Measurements from ENCODE around the gene SV2B. TPM values are rescaled to one million over a fixed set of nuclear protein-coding genes. Genes with fewer than 3 reads are reported as not detected.

The SV2B gene
- total and polyA plus RNA-seq, 2 experiments from 2014 or later = 0.06 to 0.76 TPM

DNA sequence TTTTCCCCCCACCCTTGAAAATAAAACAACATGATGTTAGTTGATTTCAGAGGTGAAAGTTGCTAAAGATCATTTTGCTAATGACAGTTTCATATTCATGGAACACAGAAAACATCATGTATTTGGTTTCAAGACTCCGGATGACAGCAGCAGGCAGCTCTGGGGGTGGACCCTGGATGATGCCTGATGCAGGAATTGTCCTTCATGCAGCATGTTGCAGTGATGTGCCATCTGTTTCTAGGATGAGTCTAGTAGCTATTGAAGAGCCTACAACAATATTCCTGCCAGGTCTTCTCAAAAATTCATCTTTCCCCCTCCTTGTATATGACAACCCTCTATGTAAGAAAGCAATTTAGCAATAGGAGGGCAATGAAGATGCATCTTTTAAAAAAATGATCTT is 108.3 kb downstream of the SV2B start (continued):
- TF ChIP-seq CREB1 (CRISPR knock-in tag; IDR thresholded peaks at IDR 0.05; ENCODE audit: low read depth) (no peak), ETS1 (IDR thresholded peaks at IDR 0.05) (no peak)

DNA sequence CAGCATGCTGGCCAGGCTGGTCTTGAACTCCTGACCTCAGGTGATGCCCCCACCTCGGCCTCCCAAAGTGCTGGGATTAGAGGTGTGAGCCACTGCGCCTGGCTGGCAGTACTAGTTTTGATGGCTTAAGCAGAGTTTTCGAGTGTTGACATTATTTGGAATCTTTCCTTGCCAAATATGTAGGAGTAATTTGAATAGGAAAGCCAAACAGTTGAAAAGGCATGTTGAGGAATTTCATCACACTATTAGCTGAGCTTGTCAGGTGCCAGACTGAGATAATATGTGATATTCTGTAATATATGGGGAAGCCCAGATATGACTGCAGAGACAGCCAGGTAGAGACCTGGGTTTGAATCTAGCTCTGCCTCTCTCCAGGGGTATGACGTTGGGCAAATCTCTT is 109.3 kb downstream of the SV2B start:
- no peaks in the 10 kb centered on the region for H3K36me3 Mint-ChIP-seq (ENCODE audit: low read depth)
- H3K4me3 Mint-ChIP-seq = no peak overlapping the region
- Histone ChIP-seq H3K4me3 (no peak overlapping the region), H3K4me1 (ENCODE audit: insufficient read depth) (no peaks in the 10 kb centered on the region), H3K4me2 (no peak overlapping the region), H4K20me1 (replicated peaks; ENCODE audit: insufficient read depth) (no peaks in the 10 kb centered on the region), H3K27ac (ENCODE audit: low read depth) (no peak overlapping the region), H2AFZ (no peak overlapping the region), H3K36me3 (ENCODE audit: insufficient read depth) (no peaks in the 10 kb centered on the region; the same call in 1 of the 2 replicates), H3K27me3 (ENCODE audit: insufficient read depth) (no peaks in the 10 kb centered on the region), H3K79me2 (replicated peaks; ENCODE audit: insufficient read depth) (no peaks in the 10 kb centered on the region), H3F3A (replicated peaks; ENCODE audit: low read depth) (no peaks in the 10 kb centered on the region), H3K9me2 (ENCODE audit: insufficient read depth) (no peaks in the 10 kb centered on the region)
- DNase-seq (ENCODE audit: low spot score) = no peak
- no peak overlapping the region for H3K27ac Mint-ChIP-seq
- H3K9me3 Mint-ChIP-seq = 0 out of 3 replicates have a peak, but pooled peaks cover 3% of the 10 kb centered on the region
- H3K27me3 Mint-ChIP-seq (ENCODE audit: insufficient read depth, low read depth, poor library complexity) = no peaks in the 10 kb centered on the region
- H3K4me1 Mint-ChIP-seq = 0 out of 3 replicates have a peak, but pooled peaks cover under 1% of the 10 kb centered on the region
- TF ChIP-seq STAT1 (IDR thresholded peaks at IDR 0.05; ENCODE audit: unreplicated experiment) (no peak), NANOG (IDR thresholded peaks at IDR 0.05; ENCODE audit: borderline replicate concordance) (no peak), ZNF331 (CRISPR knock-in tag; IDR thresholded peaks at IDR 0.05; ENCODE audit: low read depth) (no peak)
- ATAC-seq = no peak

DNA sequence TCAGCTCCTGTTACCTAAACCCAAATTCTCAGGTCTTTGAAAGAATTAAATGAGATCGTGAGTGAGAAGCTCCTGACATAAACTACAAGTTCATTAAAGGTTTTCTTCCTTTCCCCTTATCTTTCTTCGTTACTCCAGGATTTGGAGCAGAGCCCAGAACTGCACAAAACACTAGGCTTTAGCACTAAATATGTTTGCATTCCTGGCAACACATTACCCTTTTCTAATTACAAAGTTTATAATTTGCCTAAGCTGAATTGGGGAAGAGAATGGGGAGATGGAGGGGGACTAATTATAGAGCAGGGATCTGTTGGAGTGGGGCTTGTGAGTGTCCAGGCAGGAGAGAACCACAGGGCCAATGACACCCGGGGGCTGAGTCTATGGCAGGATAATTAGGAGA is 109.7 kb downstream of the SV2B start:
- no peak overlapping the region for H3K4me3 Mint-ChIP-seq
- no peak overlapping the region for H3K27ac Mint-ChIP-seq
- no peak for TF ChIP-seq CREB1 (CRISPR knock-in tag; IDR thresholded peaks at IDR 0.05; ENCODE audit: low read depth)
- TF ChIP-seq STAT1 (IDR thresholded peaks at IDR 0.05; ENCODE audit: unreplicated experiment) = no peak
- no peak for TF ChIP-seq EZH2 (IDR thresholded peaks at IDR 0.05; ENCODE audit: low read depth, unreplicated experiment)
- TF ChIP-seq, protein P1, sequence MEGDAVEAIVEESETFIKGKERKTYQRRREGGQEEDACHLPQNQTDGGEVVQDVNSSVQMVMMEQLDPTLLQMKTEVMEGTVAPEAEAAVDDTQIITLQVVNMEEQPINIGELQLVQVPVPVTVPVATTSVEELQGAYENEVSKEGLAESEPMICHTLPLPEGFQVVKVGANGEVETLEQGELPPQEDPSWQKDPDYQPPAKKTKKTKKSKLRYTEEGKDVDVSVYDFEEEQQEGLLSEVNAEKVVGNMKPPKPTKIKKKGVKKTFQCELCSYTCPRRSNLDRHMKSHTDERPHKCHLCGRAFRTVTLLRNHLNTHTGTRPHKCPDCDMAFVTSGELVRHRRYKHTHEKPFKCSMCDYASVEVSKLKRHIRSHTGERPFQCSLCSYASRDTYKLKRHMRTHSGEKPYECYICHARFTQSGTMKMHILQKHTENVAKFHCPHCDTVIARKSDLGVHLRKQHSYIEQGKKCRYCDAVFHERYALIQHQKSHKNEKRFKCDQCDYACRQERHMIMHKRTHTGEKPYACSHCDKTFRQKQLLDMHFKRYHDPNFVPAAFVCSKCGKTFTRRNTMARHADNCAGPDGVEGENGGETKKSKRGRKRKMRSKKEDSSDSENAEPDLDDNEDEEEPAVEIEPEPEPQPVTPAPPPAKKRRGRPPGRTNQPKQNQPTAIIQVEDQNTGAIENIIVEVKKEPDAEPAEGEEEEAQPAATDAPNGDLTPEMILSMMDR (conservative IDR thresholded peaks at IDR 0.05; ENCODE audit: low read depth in 2 of 2) = no peak
- TF ChIP-seq NANOG (IDR thresholded peaks at IDR 0.05; ENCODE audit: borderline replicate concordance) = no peak
- no peak for TF ChIP-seq ZNF114 (CRISPR knock-in tag; IDR thresholded peaks at IDR 0.05)
- no peak for TF ChIP-seq ETS1 (IDR thresholded peaks at IDR 0.05)
- no peak for TF ChIP-seq POLR2AphosphoS5 (IDR thresholded peaks at IDR 0.05; ENCODE audit: low read depth)
- no peak for TF ChIP-seq EZH2phosphoT487 (IDR thresholded peaks at IDR 0.05; ENCODE audit: unreplicated experiment)
- no peak for TF ChIP-seq ZNF331 (CRISPR knock-in tag; IDR thresholded peaks at IDR 0.05; ENCODE audit: low read depth)
- no peak for TF ChIP-seq REST (IDR thresholded peaks at IDR 0.05; ENCODE audit: unreplicated experiment)
- TF ChIP-seq JUNB (IDR thresholded peaks at IDR 0.05; ENCODE audit: unreplicated experiment) = no peak

More for the DNA sequence above, 109.7 kb downstream of the SV2B start:
- Histone ChIP-seq H4K20me1 (replicated peaks; ENCODE audit: insufficient read depth) (no peaks in the 10 kb centered on the region), H3K27ac (ENCODE audit: low read depth) (no peak overlapping the region), H3K27me3 (ENCODE audit: insufficient read depth) (no peaks in the 10 kb centered on the region), H2AFZ (no peak overlapping the region), H3K9me2 (ENCODE audit: insufficient read depth) (no peaks in the 10 kb centered on the region; the same call in 1 of the 2 replicates), H3K36me3 (ENCODE audit: insufficient read depth) (no peaks in the 10 kb centered on the region; the same call in 1 of the 2 replicates), H3K79me2 (replicated peaks; ENCODE audit: insufficient read depth) (no peaks in the 10 kb centered on the region), H3K4me1 (ENCODE audit: insufficient read depth) (no peaks in the 10 kb centered on the region), H3F3A (replicated peaks; ENCODE audit: low read depth) (no peaks in the 10 kb centered on the region), H3K4me3 (no peak overlapping the region), H3K4me2 (no peak overlapping the region)
- ATAC-seq (no peak), DNase-seq (ENCODE audit: low spot score) (no peak)
- Mint-ChIP-seq H3K36me3 (ENCODE audit: low read depth) (no peaks in the 10 kb centered on the region), H3K9me3 (0 out of 3 replicates have a peak, but pooled peaks cover 3% of the 10 kb centered on the region), H3K27me3 (ENCODE audit: insufficient read depth, low read depth, poor library complexity) (no peaks in the 10 kb centered on the region), H3K4me1 (peaks cover 2% of the 10 kb centered on the region)
